OCI-LY1 (cell line): ENCODE data around the gene KCNH1.

Source experiments
- H2AFZ ChIP-seq: fragments of 200-600 bp; sonication (generic), shearing (Covaris generic); 2 replicates; pipeline ENCODE4 v1.6.0; 2014; ENCODE audit warnings: antibody characterized with exemption, mild to moderate bottlenecking, low read length
- H3F3A ChIP-seq: fragments of 200-600 bp; sonication (generic), shearing (Covaris generic); 2 replicates; pipeline ENCODE4 v1.6.0; 2014; ENCODE audit warnings: mild to moderate bottlenecking, antibody characterized with exemption, low read length, moderate library complexity; ENCODE audit not compliant: insufficient read depth
- H3K27ac ChIP-seq: fragments of 200-600 bp; sonication (generic); 2 replicates; pipeline ENCODE4 v1.5.1; 2014; ENCODE audit warnings: low read length, mixed run types, mild to moderate bottlenecking, low read depth; ENCODE audit not compliant: poor library complexity, severe bottlenecking
- H3K27me3 ChIP-seq: fragments of 200-600 bp; sonication (generic); 2 replicates; pipeline ENCODE4 v1.6.0; 2014; ENCODE audit warnings: antibody characterized with exemption, mild to moderate bottlenecking, low read length, moderate library complexity; ENCODE audit not compliant: insufficient read depth
- H3K36me3 ChIP-seq: fragments of 200-600 bp; sonication (generic); 2 replicates; pipeline ENCODE4 v1.6.1; 2014; ENCODE audit warnings: mild to moderate bottlenecking, antibody characterized with exemption, low read length, moderate library complexity, mixed read lengths; ENCODE audit not compliant: insufficient read depth
- H3K4me1 ChIP-seq: fragments of 200-600 bp; sonication (generic); 2 replicates; pipeline ENCODE4 v1.5.1; 2014; ENCODE audit warnings: mild to moderate bottlenecking, low read length, moderate library complexity; ENCODE audit not compliant: insufficient read depth, severe bottlenecking
- H3K4me2 ChIP-seq: fragments of 200-600 bp; sonication (generic), shearing (Covaris generic); 2 replicates; pipeline ENCODE4 v1.6.1; 2014; ENCODE audit warnings: low read length
- H3K4me3 ChIP-seq: fragments of 200-600 bp; sonication (generic); 2 replicates; pipeline ENCODE4 v1.5.1; 2014; ENCODE audit warnings: low read length, low read depth, mild to moderate bottlenecking, mixed read lengths; ENCODE audit not compliant: poor library complexity, severe bottlenecking
- H3K79me2 ChIP-seq: fragments of 200-600 bp; shearing (Covaris generic); 2 replicates; pipeline ENCODE4 v1.6.1; 2016; ENCODE audit warnings: mixed run types, low read length, mixed read lengths; ENCODE audit not compliant: insufficient read depth
- H3K9ac ChIP-seq: fragments of 200-600 bp; sonication (generic), shearing (Covaris generic); 2 replicates; pipeline ENCODE4 v1.6.1; 2014; ENCODE audit warnings: mild to moderate bottlenecking, low read length, mixed read lengths
- H3K9me2 ChIP-seq: fragments of 200-600 bp; sonication (generic), shearing (Covaris generic); 2 replicates; pipeline ENCODE4 v1.6.1; 2014; ENCODE audit warnings: low read depth, mild to moderate bottlenecking, low read length, mixed read lengths
- H3K9me3 ChIP-seq: fragments of 200-600 bp; shearing (Covaris generic); 2 replicates; pipeline ENCODE4 v1.6.1; 2014; ENCODE audit warnings: low read length, mixed read lengths
- H4K20me1 ChIP-seq: fragments of 200-600 bp; sonication (generic), shearing (Covaris generic); 2 replicates; pipeline ENCODE4 v1.6.0; 2016; ENCODE audit warnings: mild to moderate bottlenecking, low read length; ENCODE audit not compliant: insufficient read depth
- EZH2 ChIP-seq: fragments of 200-600 bp; sonication (generic), shearing (Covaris generic); IDR thresholded peaks from 2 replicates; pipeline ENCODE4 v1.8.0; 2017; ENCODE audit warnings: borderline replicate concordance, mixed run types, mild to moderate bottlenecking, antibody characterized with exemption, low read length, moderate library complexity, mixed read lengths
- TF ChIP-seq, protein P1 (sequence below): fragments of 200-600 bp; sonication (generic), shearing (Covaris generic); IDR thresholded peaks from 2 replicates; pipeline ENCODE4 v1.5.1; 2017; ENCODE audit warnings: mild to moderate bottlenecking, antibody characterized with exemption, low read length, moderate library complexity, mixed read lengths

KCNH1 gene

DNA sequence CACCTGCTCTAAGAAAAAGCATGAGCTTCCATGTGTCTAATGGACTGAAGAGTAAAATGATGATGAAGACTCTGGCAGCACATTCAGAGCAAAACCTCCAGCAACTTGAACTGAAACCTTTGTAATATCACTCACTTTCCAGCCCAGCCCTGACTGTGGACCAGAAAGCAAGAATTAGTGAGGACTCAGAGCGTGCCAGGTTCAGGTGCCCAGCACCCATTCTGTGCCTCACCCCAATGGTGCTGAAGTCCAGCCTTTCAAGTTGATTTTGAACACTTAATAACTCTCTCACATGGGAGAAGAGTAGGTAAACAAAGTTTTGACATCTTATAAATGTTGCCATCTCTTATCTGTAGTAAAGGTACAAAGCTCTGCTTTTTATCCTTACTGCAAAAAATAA, 350.0 kb downstream of the KCNH1 start:
- H3F3A ChIP-seq = no peaks in the 10 kb centered on the region
- no peak overlapping the region for H3K4me3 ChIP-seq
- H4K20me1 ChIP-seq = no peaks in the 10 kb centered on the region
- H3K9ac ChIP-seq = no peak overlapping the region
- no peaks in the 10 kb centered on the region for H3K4me1 ChIP-seq
- H3K9me2 ChIP-seq = no peaks in the 10 kb centered on the region
- no peak overlapping the region for H3K4me2 ChIP-seq
- TF ChIP-seq EZH2 = no peak
- TF ChIP-seq, protein P1, sequence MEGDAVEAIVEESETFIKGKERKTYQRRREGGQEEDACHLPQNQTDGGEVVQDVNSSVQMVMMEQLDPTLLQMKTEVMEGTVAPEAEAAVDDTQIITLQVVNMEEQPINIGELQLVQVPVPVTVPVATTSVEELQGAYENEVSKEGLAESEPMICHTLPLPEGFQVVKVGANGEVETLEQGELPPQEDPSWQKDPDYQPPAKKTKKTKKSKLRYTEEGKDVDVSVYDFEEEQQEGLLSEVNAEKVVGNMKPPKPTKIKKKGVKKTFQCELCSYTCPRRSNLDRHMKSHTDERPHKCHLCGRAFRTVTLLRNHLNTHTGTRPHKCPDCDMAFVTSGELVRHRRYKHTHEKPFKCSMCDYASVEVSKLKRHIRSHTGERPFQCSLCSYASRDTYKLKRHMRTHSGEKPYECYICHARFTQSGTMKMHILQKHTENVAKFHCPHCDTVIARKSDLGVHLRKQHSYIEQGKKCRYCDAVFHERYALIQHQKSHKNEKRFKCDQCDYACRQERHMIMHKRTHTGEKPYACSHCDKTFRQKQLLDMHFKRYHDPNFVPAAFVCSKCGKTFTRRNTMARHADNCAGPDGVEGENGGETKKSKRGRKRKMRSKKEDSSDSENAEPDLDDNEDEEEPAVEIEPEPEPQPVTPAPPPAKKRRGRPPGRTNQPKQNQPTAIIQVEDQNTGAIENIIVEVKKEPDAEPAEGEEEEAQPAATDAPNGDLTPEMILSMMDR = no peak
- H3K9me3 ChIP-seq = no peaks in the 10 kb centered on the region
- no peaks in the 10 kb centered on the region for H3K27me3 ChIP-seq
- no peaks in the 10 kb centered on the region for H3K36me3 ChIP-seq
- H2AFZ ChIP-seq = no peak overlapping the region
- H3K79me2 ChIP-seq = no peaks in the 10 kb centered on the region
- H3K27ac ChIP-seq = no peak overlapping the region

DNA sequence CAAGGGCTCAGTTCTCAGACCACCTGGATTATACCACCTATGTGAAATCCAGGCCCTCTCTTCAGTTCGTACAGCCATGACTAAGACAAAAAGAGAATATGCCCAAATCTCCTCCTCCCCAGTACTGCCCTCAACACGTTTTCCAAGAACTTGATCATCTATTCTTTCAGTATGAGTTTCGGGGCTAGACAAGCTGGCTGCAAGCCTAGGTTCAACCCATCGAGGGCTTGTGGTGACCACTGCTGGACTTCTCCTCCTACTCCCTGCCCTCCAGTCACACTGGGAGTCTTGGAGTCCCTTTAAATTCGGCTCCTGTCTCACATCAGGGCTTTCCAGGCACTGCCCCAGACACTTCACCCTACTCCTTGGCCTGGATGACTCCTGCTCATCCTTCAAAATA, 352.3 kb downstream of the KCNH1 start:
- H3K4me3 ChIP-seq = no peak overlapping the region
- H2AFZ ChIP-seq = no peak overlapping the region
- H3K9me3 ChIP-seq = no peaks in the 10 kb centered on the region
- no peaks in the 10 kb centered on the region for H3K27me3 ChIP-seq
- no peaks in the 10 kb centered on the region for H3K9me2 ChIP-seq
- TF ChIP-seq EZH2 = no peak
- TF ChIP-seq, protein P1 = no peak
- no peaks in the 10 kb centered on the region for H3F3A ChIP-seq
- no peaks in the 10 kb centered on the region for H3K36me3 ChIP-seq
- no peaks in the 10 kb centered on the region for H4K20me1 ChIP-seq
- no peak overlapping the region for H3K27ac ChIP-seq
- no peak overlapping the region for H3K4me2 ChIP-seq
- H3K4me1 ChIP-seq = no peaks in the 10 kb centered on the region
- no peaks in the 10 kb centered on the region for H3K79me2 ChIP-seq
- no peak overlapping the region for H3K9ac ChIP-seq

DNA sequence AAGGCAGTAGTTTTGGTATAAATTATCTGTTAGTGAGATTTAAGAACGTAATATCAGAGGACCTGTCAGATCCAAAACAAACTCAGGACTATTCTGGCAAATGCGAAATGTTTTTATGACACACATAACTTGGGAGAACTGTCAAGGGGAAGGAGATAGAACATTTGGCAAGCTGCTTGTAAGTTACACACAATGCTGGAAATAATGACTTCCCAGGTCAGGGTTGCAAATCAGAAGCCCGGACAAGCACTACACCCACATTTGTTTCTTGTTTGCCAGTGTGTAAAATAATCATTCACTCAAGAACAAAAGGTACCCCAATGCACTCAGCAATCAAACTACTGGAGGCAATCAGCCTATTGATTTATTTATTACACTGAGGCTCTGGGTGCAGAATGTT, 354.7 kb downstream of the KCNH1 start:
- H3K4me2 ChIP-seq = no peak overlapping the region
- TF ChIP-seq, protein P1 = no peak
- TF ChIP-seq EZH2 = no peak
- no peaks in the 10 kb centered on the region for H3K4me1 ChIP-seq

More for the DNA sequence above, 354.7 kb downstream of the KCNH1 start:
- Histone ChIP-seq H3K9me2 (no peaks in the 10 kb centered on the region), H3F3A (no peaks in the 10 kb centered on the region), H2AFZ (no peak overlapping the region), H3K9me3 (no peaks in the 10 kb centered on the region), H3K79me2 (no peaks in the 10 kb centered on the region), H3K9ac (no peak overlapping the region), H3K36me3 (no peaks in the 10 kb centered on the region), H3K4me3 (no peak overlapping the region), H3K27me3 (no peaks in the 10 kb centered on the region), H4K20me1 (no peaks in the 10 kb centered on the region), H3K27ac (no peak overlapping the region)
